ENCODE data around the gene METTL9. TPM values are rescaled to one million over a fixed set of nuclear protein-coding genes. Genes with fewer than 3 reads are reported as not detected.
"Not testable (repeated sequence)": the region's sequence is repeated elsewhere in the genome, so short reads cannot be mapped to it uniquely, and the experiment has no call there.

The METTL9 gene
- total RNA-seq, 2 experiments from 2014 or later = 86.6 to 93.4 TPM

DNA sequence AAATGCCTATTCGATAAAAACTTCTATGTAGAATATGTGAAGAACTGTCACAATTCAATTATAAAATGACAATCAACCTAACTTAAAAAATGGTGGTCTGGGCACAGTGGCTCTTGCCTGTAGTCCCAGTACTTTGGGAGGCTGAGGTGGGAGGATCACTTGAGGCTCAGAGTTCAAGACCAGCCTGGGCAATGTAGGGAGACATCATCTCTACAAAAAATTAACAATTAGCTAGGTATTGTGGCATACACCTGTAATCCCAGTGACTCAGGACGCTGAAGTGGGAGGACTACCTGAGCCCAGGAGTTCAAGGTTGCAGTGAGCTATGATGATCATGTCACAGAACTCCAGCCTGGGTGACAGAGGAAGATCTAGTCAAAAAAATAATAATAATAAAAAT, 18.6 kb upstream of the METTL9 start:
- H3K27ac Mint-ChIP-seq = no peak overlapping the region
- CTCF ChIA-PET = interaction anchor here (5.2 to 8.9 kb wide), 2 partner anchors 59 to 128 kb away, joined by 23 to 99 read pairs; no protein-coding TSS in a partner anchor
- H3K4me1 Mint-ChIP-seq = peaks cover 3% of the 10 kb centered on the region
- H3K9me3 Mint-ChIP-seq (ENCODE audit: low read depth) = no peaks in the 10 kb centered on the region
- H3K36me3 Mint-ChIP-seq = no peaks in the 10 kb centered on the region
- peaks cover 28% of the 10 kb centered on the region for H3K27me3 Mint-ChIP-seq
- no peak for DNase-seq
- ATAC-seq = no peak
- H3K4me3 Mint-ChIP-seq = no peak overlapping the region

DNA sequence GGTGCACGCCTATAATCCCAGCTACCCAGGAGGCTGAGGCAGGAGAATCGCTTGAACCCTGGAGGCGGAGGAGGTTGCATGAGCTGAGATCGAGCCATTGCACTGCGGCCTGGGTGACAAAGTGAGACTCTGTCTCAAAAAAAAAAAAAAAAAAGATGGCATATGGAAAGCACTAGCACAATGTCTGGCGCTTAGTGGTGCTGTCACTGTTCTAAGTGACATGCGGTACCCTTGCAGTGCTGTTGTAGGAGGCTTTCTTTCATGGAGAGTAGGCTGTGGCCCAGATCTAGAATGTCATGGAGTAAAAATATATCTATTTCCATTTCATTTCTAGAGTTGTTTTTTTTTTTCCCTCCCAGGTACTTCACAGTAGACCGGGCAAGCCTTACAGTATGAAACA, 14.6 kb upstream of the METTL9 start:
- H3K27me3 Mint-ChIP-seq = peaks cover 3% of the 10 kb centered on the region
- no peaks in the 10 kb centered on the region for H3K36me3 Mint-ChIP-seq
- ATAC-seq = no peak
- H3K4me1 Mint-ChIP-seq = peaks cover 3% of the 10 kb centered on the region
- no peak for DNase-seq
- H3K27ac Mint-ChIP-seq = no peak overlapping the region
- H3K9me3 Mint-ChIP-seq (ENCODE audit: low read depth) = no peaks in the 10 kb centered on the region
- CTCF ChIA-PET = interaction anchor here (0.7 to 8.9 kb wide), 12 partner anchors 8 to 124 kb away, joined by 3 to 99 read pairs (median 4); no protein-coding TSS in a partner anchor
- no peak overlapping the region for H3K4me3 Mint-ChIP-seq

- not testable (repeated sequence) for H3K36me3 Mint-ChIP-seq; DNase-seq; H3K4me1 Mint-ChIP-seq; H3K4me3 Mint-ChIP-seq; ATAC-seq; H3K27ac Mint-ChIP-seq; H3K27me3 Mint-ChIP-seq; H3K9me3 Mint-ChIP-seq (ENCODE audit: low read depth)
- CTCF ChIA-PET = interaction anchor here (1.3 to 8.9 kb wide), 2 partner anchors 20 to 51 kb away, joined by 3 to 99 read pairs; no protein-coding TSS in a partner anchor
These were observed 10.8 kb upstream of the METTL9 start for GRCh38 chr16:21588593-21588992.

DNA sequence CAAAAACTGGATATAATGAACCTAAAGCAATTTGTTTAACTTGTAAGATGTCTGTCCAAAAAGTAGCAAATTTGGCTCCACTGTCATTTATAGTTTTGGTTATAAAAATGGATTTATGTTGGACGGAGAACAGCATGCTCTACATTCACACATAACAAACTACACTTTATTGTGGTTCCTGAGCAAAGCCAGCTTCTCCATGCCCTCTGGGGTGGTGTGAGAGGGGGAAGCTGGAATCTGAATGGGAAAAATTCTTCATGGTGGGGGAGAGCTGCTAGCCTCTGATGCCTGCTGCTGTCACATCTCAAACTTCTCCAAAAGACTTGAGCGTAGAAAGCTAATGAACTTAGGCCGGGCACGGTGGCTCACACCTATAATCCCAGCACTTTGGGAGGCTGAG, 9.8 kb upstream of the METTL9 start:
- CTCF ChIA-PET = interaction anchor here (1.2 to 1.3 kb wide), 2 partner anchors 56 to 68 kb away, joined by 4 to 5 read pairs; no protein-coding TSS in a partner anchor
- no peak for ATAC-seq
- H3K4me3 Mint-ChIP-seq = no peak overlapping the region
- no peak overlapping the region for H3K27ac Mint-ChIP-seq
- H3K27me3 Mint-ChIP-seq = no peaks in the 10 kb centered on the region
- no peaks in the 10 kb centered on the region for H3K36me3 Mint-ChIP-seq
- DNase-seq = peak; percentile 31
- no peaks in the 10 kb centered on the region for H3K9me3 Mint-ChIP-seq (ENCODE audit: low read depth)
- peaks cover 2% of the 10 kb centered on the region for H3K4me1 Mint-ChIP-seq

- Mint-ChIP-seq H3K27me3 (no peaks in the 10 kb centered on the region), H3K9me3 (ENCODE audit: low read depth) (no peaks in the 10 kb centered on the region), H3K4me3 (no peak overlapping the region), H3K4me1 (peaks cover 2% of the 10 kb centered on the region), H3K27ac (no peak overlapping the region), H3K36me3 (no peaks in the 10 kb centered on the region)
- ATAC-seq (no peak), DNase-seq (no peak)
- CTCF ChIA-PET = interaction anchor here (0.6 to 1.9 kb wide), 4 partner anchors 48 to 67 kb away, joined by 3 to 7 read pairs (median 4); no protein-coding TSS in a partner anchor
These were observed 9.1 kb upstream of the METTL9 start for GRCh38 chr16:21590287-21590686.

DNA sequence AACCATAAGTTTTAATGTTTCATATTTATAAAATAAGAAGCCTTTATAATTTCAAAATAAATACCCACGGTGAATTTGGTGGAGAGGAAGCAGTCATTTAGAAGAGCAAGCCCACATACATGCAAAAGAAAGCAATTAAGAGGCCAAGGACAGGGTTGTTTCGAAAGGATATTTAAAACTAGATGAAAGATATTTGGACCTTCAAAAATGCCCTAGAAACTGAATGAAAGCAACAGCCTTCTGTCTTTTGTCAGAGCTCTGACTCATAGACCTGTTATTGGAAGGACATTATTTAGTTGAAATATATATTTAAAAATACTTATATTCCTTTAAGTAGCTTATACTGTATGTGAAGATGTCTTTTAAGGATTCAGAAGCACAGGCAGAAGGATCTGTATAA, 8.6 kb upstream of the METTL9 start:
- ATAC-seq = no peak
- CTCF ChIA-PET = interaction anchor here (0.6 to 1.9 kb wide), 3 partner anchors 48 to 67 kb away, joined by 3 to 7 read pairs (median 4); no protein-coding TSS in a partner anchor
- no peak for DNase-seq
- no peaks in the 10 kb centered on the region for H3K27me3 Mint-ChIP-seq
- no peaks in the 10 kb centered on the region for H3K9me3 Mint-ChIP-seq (ENCODE audit: low read depth)
- peaks cover 2% of the 10 kb centered on the region for H3K4me1 Mint-ChIP-seq
- H3K36me3 Mint-ChIP-seq = no peaks in the 10 kb centered on the region
- no peak overlapping the region for H3K4me3 Mint-ChIP-seq
- H3K27ac Mint-ChIP-seq = no peak overlapping the region

DNA sequence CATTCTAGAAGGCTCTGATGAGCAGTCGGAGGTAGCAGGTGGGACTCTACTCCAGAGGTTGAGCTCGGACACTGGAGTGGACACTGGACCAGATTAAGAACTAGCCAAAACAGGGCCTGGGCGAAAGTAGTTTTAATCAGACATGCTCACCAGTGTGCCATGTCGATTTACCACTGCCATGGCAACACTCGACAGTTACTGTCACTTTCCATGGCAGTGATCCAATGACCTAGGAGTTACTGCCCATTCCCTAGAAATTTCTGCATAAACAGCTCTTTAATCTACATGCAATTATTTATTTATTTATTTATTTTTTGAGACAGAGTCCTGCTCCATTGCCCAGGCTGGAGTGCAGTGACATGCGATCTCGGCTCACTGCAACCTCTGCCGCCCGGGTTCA, 7.2 kb upstream of the METTL9 start:
- ATAC-seq = no peak
- Mint-ChIP-seq H3K4me1 (peaks cover 6% of the 10 kb centered on the region), H3K4me3 (no peak overlapping the region), H3K36me3 (no peaks in the 10 kb centered on the region), H3K27me3 (no peaks in the 10 kb centered on the region), H3K9me3 (ENCODE audit: low read depth) (no peaks in the 10 kb centered on the region), H3K27ac (no peak overlapping the region)
- DNase-seq = no peak
- CTCF ChIA-PET = interaction anchor here (0.9 to 1.4 kb wide), 2 partner anchors 49 to 65 kb away, joined by 3 to 4 read pairs; no protein-coding TSS in a partner anchor

- CTCF ChIA-PET = interaction anchor here (0.7 to 1.2 kb wide), 4 partner anchors 9 to 115 kb away, joined by 3 to 4 read pairs (median 3); no protein-coding TSS in a partner anchor
- Mint-ChIP-seq H3K9me3 (ENCODE audit: low read depth) (no peaks in the 10 kb centered on the region), H3K27me3 (no peaks in the 10 kb centered on the region), H3K36me3 (no peaks in the 10 kb centered on the region), H3K4me1 (peaks cover 20% of the 10 kb centered on the region), H3K27ac (no peak overlapping the region), H3K4me3 (no peak overlapping the region)
- DNase-seq (no peak), ATAC-seq (no peak)
These were observed 5.7 kb upstream of the METTL9 start for GRCh38 chr16:21593530-21594289.

GRCh38 chr16:21597561-21598030, 1.8 kb upstream of the METTL9 start:
- ATAC-seq (no peak), DNase-seq (no peak)
- Mint-ChIP-seq H3K4me1 (peaks cover 42% of the 10 kb centered on the region), H3K9me3 (ENCODE audit: low read depth) (no peaks in the 10 kb centered on the region), H3K4me3 (peak overlapping the region; percentile 51), H3K27ac (peak overlapping the region; percentile 77), H3K27me3 (no peaks in the 10 kb centered on the region), H3K36me3 (no peaks in the 10 kb centered on the region)
- CTCF ChIA-PET = interaction anchor here (1.4 to 1.8 kb wide), 2 partner anchors 11 to 13 kb away, joined by 4 to 7 read pairs; no protein-coding TSS in a partner anchor

DNA sequence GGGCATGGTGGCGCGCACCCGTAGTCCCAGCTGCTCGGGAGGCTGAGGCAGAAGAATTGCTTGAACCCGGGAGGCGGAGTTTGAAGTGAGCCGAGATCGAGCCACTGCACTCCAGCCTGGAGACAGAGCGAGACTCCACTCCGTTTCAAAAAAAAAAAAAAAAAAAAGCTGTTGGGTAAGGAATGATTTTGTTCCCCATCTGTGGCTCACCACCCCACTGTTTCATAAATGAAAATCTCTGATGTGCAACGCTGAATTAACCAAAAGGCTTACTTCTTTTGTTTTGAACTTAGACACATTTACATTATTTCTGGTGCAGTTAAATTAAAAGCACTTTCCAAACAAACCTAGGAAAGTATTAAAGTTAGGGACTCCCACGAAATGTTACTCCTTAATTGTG, 1.2 kb upstream of the METTL9 start:
- Mint-ChIP-seq H3K9me3 (ENCODE audit: low read depth) (no peaks in the 10 kb centered on the region), H3K27me3 (no peaks in the 10 kb centered on the region), H3K4me3 (peak overlapping the region; percentile 84), H3K36me3 (no peaks in the 10 kb centered on the region), H3K27ac (peak overlapping the region; percentile 94), H3K4me1 (peaks cover 48% of the 10 kb centered on the region)
- no peak for ATAC-seq
- CTCF ChIA-PET = interaction anchor here (0.7 to 1.8 kb wide), 4 partner anchors 11 to 47 kb away, joined by 3 to 7 read pairs (median 4); no protein-coding TSS in a partner anchor
- DNase-seq = no peak

- ATAC-seq (peak; percentile 3), DNase-seq (no peak)
- CTCF ChIA-PET = interaction anchor here (0.7 to 1.8 kb wide), 4 partner anchors 10 to 47 kb away, joined by 3 to 7 read pairs (median 4); no protein-coding TSS in a partner anchor
- H3K27ac Mint-ChIP-seq = peak overlapping the region; percentile 94
- peaks cover 52% of the 10 kb centered on the region for H3K4me1 Mint-ChIP-seq
- H3K27me3 Mint-ChIP-seq = no peaks in the 10 kb centered on the region
- H3K4me3 Mint-ChIP-seq = peak overlapping the region; percentile 84
- H3K36me3 Mint-ChIP-seq = no peaks in the 10 kb centered on the region
- H3K9me3 Mint-ChIP-seq (ENCODE audit: low read depth) = no peaks in the 10 kb centered on the region
These were observed 666 bp upstream of the METTL9 start for GRCh38 chr16:21598701-21599121.

GRCh38 chr16:21600031-21600773, 825 bp downstream of the METTL9 start:
- H3K27me3 Mint-ChIP-seq = no peaks in the 10 kb centered on the region
- CTCF ChIA-PET = interaction anchor here (0.9 to 1.5 kb wide), 7 partner anchors 9 to 40 kb away, joined by 3 to 7 read pairs (median 3); no protein-coding TSS in a partner anchor
- peaks cover 62% of the 10 kb centered on the region for H3K4me1 Mint-ChIP-seq
- H3K4me3 Mint-ChIP-seq = peak overlapping the region; percentile 98
- H3K27ac Mint-ChIP-seq = peak overlapping the region; percentile 91
- DNase-seq (peak; percentile 50), ATAC-seq (peak; percentile 24)
- H3K9me3 Mint-ChIP-seq (ENCODE audit: low read depth) = no peaks in the 10 kb centered on the region
- H3K36me3 Mint-ChIP-seq = peaks cover 5% of the 10 kb centered on the region

GRCh38 chr16:21602785-21603184, 3.4 kb downstream of the METTL9 start:
- ATAC-seq (no peak), DNase-seq (no peak)
- Mint-ChIP-seq H3K4me1 (peaks cover 66% of the 10 kb centered on the region), H3K27me3 (no peaks in the 10 kb centered on the region), H3K27ac (no peak overlapping the region), H3K36me3 (peaks cover 5% of the 10 kb centered on the region), H3K9me3 (ENCODE audit: low read depth) (no peaks in the 10 kb centered on the region), H3K4me3 (no peak overlapping the region)
- CTCF ChIA-PET = interaction anchor here (1.0 to 1.3 kb wide), 2 partner anchors 14 to 54 kb away, joined by 3 to 4 read pairs; no protein-coding TSS in a partner anchor

All from activated CD8-positive, alpha-beta memory T cell treated with anti-CD3 and anti-CD28 coated beads, Interleukin-2, amount 10 ng/mL, durations not matched to agents 7 days and 5 days (primary cell).